ENCODE results near the gene DVL1.
"Not testable (repeated sequence)": the region's sequence is repeated elsewhere in the genome, so short reads cannot be mapped to it uniquely, and the experiment has no call there.

The DVL1 gene

GRCh38 chr1:1349256-1350012, at the start of gene DVL1:
Gene DVL1, minus strand, starts transcription at chr1:1349418. Its CDS starts 353 bp downstream, at chr1:1349065.
- peak; percentile 73 for DNase-seq

GRCh38 chr1:1398677-1399186, 49.5 kb upstream of the DVL1 start:
- DNase-seq, result no peak

GRCh38 chr1:1397839-1398523, 48.8 kb upstream of the DVL1 start:
- no peak for DNase-seq

- DNase-seq, result no peak
Observed at GRCh38 chr1:1395166-1395565, 45.9 kb upstream of the DVL1 start.

- DNase-seq, result no peak
Observed at GRCh38 chr1:1394116-1394515, 44.9 kb upstream of the DVL1 start.

- no peak for DNase-seq
Observed at GRCh38 chr1:1393428-1393827, 44.2 kb upstream of the DVL1 start.

GRCh38 chr1:1393014-1393413, 43.8 kb upstream of the DVL1 start:
- no peak for DNase-seq

GRCh38 chr1:1391225-1391624, 42.0 kb upstream of the DVL1 start:
- DNase-seq, result no peak

GRCh38 chr1:1390675-1391074, 41.5 kb upstream of the DVL1 start:
- DNase-seq, result no peak

GRCh38 chr1:1388078-1388472, 38.9 kb upstream of the DVL1 start:
- DNase-seq, result no peak

- no peak for DNase-seq
Observed at GRCh38 chr1:1387098-1388077, 38.2 kb upstream of the DVL1 start.

- DNase-seq, result no peak
Observed at GRCh38 chr1:1385931-1386330, 36.7 kb upstream of the DVL1 start.

- not testable (repeated sequence) for DNase-seq
Observed at GRCh38 chr1:1385339-1385738, 36.1 kb upstream of the DVL1 start.

- DNase-seq, result no peak
Observed at GRCh38 chr1:1381294-1381693, 32.1 kb upstream of the DVL1 start.

GRCh38 chr1:1380860-1381259, 31.6 kb upstream of the DVL1 start:
- DNase-seq, result no peak

GRCh38 chr1:1377540-1378205, 28.5 kb upstream of the DVL1 start:
- no peak for DNase-seq

GRCh38 chr1:1376551-1377226, 27.5 kb upstream of the DVL1 start:
- no peak for DNase-seq

GRCh38 chr1:1374929-1375662, 25.9 kb upstream of the DVL1 start, which contains the start of gene AURKAIP1:
Gene AURKAIP1, minus strand, starts transcription at chr1:1375207. Its CDS starts 451 bp downstream, at chr1:1374756.
- peak; percentile 90 for DNase-seq

- no peak for DNase-seq
Observed at GRCh38 chr1:1374589-1374928, 25.3 kb upstream of the DVL1 start.

GRCh38 chr1:1373815-1374588, 24.8 kb upstream of the DVL1 start:
- DNase-seq, result no peak

Measured in stimulated activated CD4-positive, alpha-beta T cell treated with anti-CD3 and anti-CD28 coated beads, Interleukin-12 subunit alpha, Interleukin-12 subunit beta, amount 100 ng/mL, for 4 hours (primary cell).